Ishikawa (cell line): Measurements from ENCODE around the gene PLEKHA7.

ENCODE experiments used
- CEBPB ChIP-seq: IDR thresholded peaks from 2 replicates; pipeline ENCODE4 v1.6.1; 2012
- CREB1 ChIP-seq: IDR thresholded peaks from 2 replicates; pipeline ENCODE4 v1.6.1; 2012; ENCODE audit warnings: low read depth
- EGR1 ChIP-seq: IDR thresholded peaks from 2 replicates; pipeline ENCODE4 v1.6.1; 2012
- EP300 ChIP-seq: IDR thresholded peaks from 2 replicates; pipeline ENCODE4 v1.6.1; 2012; ENCODE audit warnings: borderline replicate concordance
- FOXM1 ChIP-seq: IDR thresholded peaks from 2 replicates; pipeline ENCODE4 v1.6.1; 2012; ENCODE audit warnings: low read depth, borderline replicate concordance
- MAX ChIP-seq: IDR thresholded peaks from 2 replicates; pipeline ENCODE4 v1.6.1; 2012
- NFIC ChIP-seq: IDR thresholded peaks from 2 replicates; pipeline ENCODE4 v1.6.1; 2012
- RAD21 ChIP-seq: IDR thresholded peaks from 2 replicates; pipeline ENCODE4 v1.6.1; 2012; ENCODE audit warnings: low read depth
- REST ChIP-seq: IDR thresholded peaks from 2 replicates; pipeline ENCODE4 v1.6.1; 2012; ENCODE audit warnings: low read depth, mild to moderate bottlenecking
- TAF1 ChIP-seq: IDR thresholded peaks from 2 replicates; pipeline ENCODE4 v1.6.1; 2012; ENCODE audit warnings: low read depth, mild to moderate bottlenecking
- TCF12 ChIP-seq: IDR thresholded peaks from 2 replicates; pipeline ENCODE4 v1.6.1; 2012; ENCODE audit warnings: low read depth
- TEAD4 ChIP-seq: IDR thresholded peaks from 2 replicates; pipeline ENCODE4 v1.6.1; 2012
- USF1 ChIP-seq: IDR thresholded peaks from 2 replicates; pipeline ENCODE4 v1.6.1; 2012
- YY1 ChIP-seq: IDR thresholded peaks from 2 replicates; pipeline ENCODE4 v1.6.1; 2012; ENCODE audit warnings: low read depth
- ZBTB7A ChIP-seq: IDR thresholded peaks from 2 replicates; pipeline ENCODE4 v1.6.1; 2012; ENCODE audit warnings: low read depth

The PLEKHA7 gene

GRCh38 chr11:16806791-16807190 lies 207.4 kb downstream of the PLEKHA7 start:
- TF ChIP-seq TEAD4 (no peak), RAD21 (no peak), REST (no peak), YY1 (no peak), EP300 (no peak), NFIC (peak; percentile 59; the same call in 1 of the 2 replicates), TCF12 (no peak), ZBTB7A (no peak)

- no peak for TF ChIP-seq REST
- TF ChIP-seq YY1 = no peak
- no peak for TF ChIP-seq EP300
- no peak for TF ChIP-seq EGR1
- TF ChIP-seq MAX = no peak
- TF ChIP-seq ZBTB7A = no peak
- TF ChIP-seq NFIC = no peak
- TF ChIP-seq CREB1 = no peak
- TF ChIP-seq TAF1 = no peak
- no peak for TF ChIP-seq CEBPB
- no peak for TF ChIP-seq USF1
- no peak for TF ChIP-seq RAD21
- TF ChIP-seq FOXM1 = no peak
- no peak for TF ChIP-seq TEAD4
- TF ChIP-seq TCF12 = no peak
Observed at GRCh38 chr11:16805938-16806337, 208.3 kb downstream of the PLEKHA7 start.

- no peak for TF ChIP-seq TEAD4
- no peak for TF ChIP-seq EP300
- no peak for TF ChIP-seq EGR1
Observed at GRCh38 chr11:16804104-16804947, 209.9 kb downstream of the PLEKHA7 start.

- no peak for TF ChIP-seq TCF12
- TF ChIP-seq REST = no peak
Observed at GRCh38 chr11:16801288-16801980, 212.8 kb downstream of the PLEKHA7 start.

- TF ChIP-seq MAX = no peak
- TF ChIP-seq EGR1 = no peak
- no peak for TF ChIP-seq REST
- TF ChIP-seq TCF12 = no peak
- no peak for TF ChIP-seq TAF1
- TF ChIP-seq ZBTB7A = no peak
- no peak for TF ChIP-seq CREB1
- TF ChIP-seq FOXM1 = no peak
- TF ChIP-seq NFIC = no peak
- no peak for TF ChIP-seq CEBPB
- no peak for TF ChIP-seq TEAD4
- no peak for TF ChIP-seq RAD21
- TF ChIP-seq YY1 = no peak
Observed at GRCh38 chr11:16800382-16800781, 213.8 kb downstream of the PLEKHA7 start.
